Fibroblast of lung (primary cell): Measurements from ENCODE around the gene NUDT13. TPM values are rescaled to one million over a fixed set of nuclear protein-coding genes. Genes with fewer than 3 reads are reported as not detected.
A peak's percentile ranks its signal among the peaks of the same experiment; 100 is the strongest.

Source experiments
- DNase-seq, 2 donors: peaks; one replicate each; pipeline versions ENCODE4 v3.0.0 to v3.0.0-alpha.2; 2010; ENCODE audit warnings: low read depth in 2 of 2
- H2AFZ ChIP-seq: 2 replicates; pipeline ENCODE4 v1.5.1; 2012; ENCODE audit warnings: low read length, control low read depth, inconsistent platforms
- H3K27ac ChIP-seq: 2 replicates; pipeline ENCODE4 v1.5.1; 2011; ENCODE audit warnings: low read length, control low read depth; ENCODE audit not compliant: insufficient read depth
- H3K27me3 ChIP-seq: 2 replicates; pipeline ENCODE4 v1.5.1; 2011; ENCODE audit warnings: mild to moderate bottlenecking, low read length; ENCODE audit not compliant: control insufficient read depth, insufficient read depth
- H3K36me3 ChIP-seq: 2 replicates; pipeline ENCODE4 v1.5.1; 2011; ENCODE audit warnings: low read length; ENCODE audit not compliant: control insufficient read depth, insufficient read depth
- H3K4me1 ChIP-seq: 2 replicates; pipeline ENCODE4 v1.5.1; 2011; ENCODE audit warnings: low read length; ENCODE audit not compliant: control insufficient read depth, insufficient read depth; ENCODE audit errors: extremely low read depth
- H3K4me2 ChIP-seq: 2 replicates; pipeline ENCODE4 v1.5.1; 2011; ENCODE audit warnings: low read length, control low read depth; ENCODE audit not compliant: insufficient read depth; ENCODE audit errors: extremely low read depth
- H3K4me3 ChIP-seq, 4 experiments: fragments of 200-600 bp in 1 of 4; sonication (generic) in 1 of 4; replicated peaks in 1 of 4; 2 replicates each; pipeline ENCODE4 v1.5.1; 2011 to 2016; ENCODE audit warnings: low read length in 4 of 4, low read depth in 3 of 4, mild to moderate bottlenecking in 3 of 4, control low read depth in 2 of 4, inconsistent platforms in 1 of 4, mixed read lengths in 1 of 4; ENCODE audit not compliant: insufficient read depth in 1 of 4; ENCODE audit errors: control extremely low read depth in 1 of 4
- H3K79me2 ChIP-seq: 2 replicates; pipeline ENCODE4 v1.5.1; 2012; ENCODE audit warnings: mild to moderate bottlenecking, low read length, inconsistent platforms; ENCODE audit not compliant: control insufficient read depth, insufficient read depth
- H3K9ac ChIP-seq: 2 replicates; pipeline ENCODE4 v1.5.1; 2011; ENCODE audit warnings: mild to moderate bottlenecking, low read length, control low read depth; ENCODE audit not compliant: insufficient read depth
- H3K9me3 ChIP-seq: 2 replicates; pipeline ENCODE4 v1.5.1; 2012; ENCODE audit warnings: low read depth, low read length; ENCODE audit not compliant: control insufficient read depth, insufficient read depth
- H4K20me1 ChIP-seq: 2 replicates; pipeline ENCODE4 v1.5.1; 2011; ENCODE audit warnings: low read length; ENCODE audit not compliant: control insufficient read depth, insufficient read depth; ENCODE audit errors: extremely low read depth
- CTCF ChIP-seq, 2 donors: IDR thresholded peaks in 1 of 2; conservative IDR thresholded peaks in 1 of 2; 1 replicate in 1 of 2; 2 replicates in 1 of 2; pipeline ENCODE4 v1.5.1; 2011 to 2012; ENCODE audit warnings: low read length in 2 of 2, control low read depth in 1 of 2, inconsistent platforms in 1 of 2, low read depth in 1 of 2, mild to moderate bottlenecking in 1 of 2
- EZH2 ChIP-seq: IDR thresholded peaks from 2 replicates; pipeline ENCODE4 v1.5.1; 2012; ENCODE audit warnings: low read length, control low read depth, mild to moderate bottlenecking; ENCODE audit errors: missing control alignments
- polyA plus RNA-seq, 2 donors: library from polyadenylated mRNA; depleted of rRNA in 1 of 2; stranded (reverse) in 1 of 2; unstranded in 1 of 2; fragments of >200 nt; gene quantifications; 2 replicates each; pipeline ENCODE4 v1.2.1, GENCODE V29; 2011 to 2012; ENCODE audit warnings: missing spikeins in 1 of 2
- total RNA-seq: library from RNA; depleted of rRNA; stranded (reverse); fragments of >200 nt; gene quantifications from 2 replicates; pipeline ENCODE4 v1.2.1, GENCODE V29; 2014

NUDT13 gene
- total and polyA plus RNA-seq, 2 donors (not counting 1 experiment from before 2014, with no cell fraction given): 1.8 to 2.1 TPM

- Histone ChIP-seq H3K9me3 (no peaks in the 10 kb centered on the region), H3K79me2 (peaks cover 73% of the 10 kb centered on the region), H3K4me3 (no peak overlapping the region), H3K27ac (no peak overlapping the region), H4K20me1 (peaks cover under 1% of the 10 kb centered on the region), H3K4me1 (peaks cover 10% of the 10 kb centered on the region), H3K4me2 (peak overlapping the region; percentile 67), H3K9ac (no peak overlapping the region), H2AFZ (no peak overlapping the region), H3K27me3 (no peaks in the 10 kb centered on the region), H3K36me3 (no peaks in the 10 kb centered on the region)
- no peak for TF ChIP-seq EZH2
- TF ChIP-seq CTCF (conservative IDR thresholded peaks at IDR 0.05 in 1 of 2, IDR thresholded peaks at IDR 0.05 in 1 of 2; ENCODE audit: low read depth in 1 of 2, low read length in 2 of 2): no peak
- peak in 1 of 2 donors; percentile 41 for DNase-seq
Measured at GRCh38 chr10:73083221-73083620, 27.0 kb upstream of the NUDT13 start.

GRCh38 chr10:73084209-73084608, 26.0 kb upstream of the NUDT13 start:
- Histone ChIP-seq H3K4me1 (peaks cover 13% of the 10 kb centered on the region), H4K20me1 (no peaks in the 10 kb centered on the region), H3K79me2 (peaks cover 75% of the 10 kb centered on the region), H3K4me3 (no peak overlapping the region), H3K4me2 (no peak overlapping the region), H3K27ac (no peak overlapping the region), H3K9me3 (no peaks in the 10 kb centered on the region), H3K9ac (no peak overlapping the region), H3K36me3 (no peaks in the 10 kb centered on the region), H2AFZ (no peak overlapping the region), H3K27me3 (no peaks in the 10 kb centered on the region)
- no peak for DNase-seq
- TF ChIP-seq CTCF (conservative IDR thresholded peaks at IDR 0.05 in 1 of 2, IDR thresholded peaks at IDR 0.05 in 1 of 2; ENCODE audit: low read depth in 1 of 2, low read length in 2 of 2): no peak
- no peak for TF ChIP-seq EZH2

GRCh38 chr10:73086816-73087215, 23.4 kb upstream of the NUDT13 start:
- Histone ChIP-seq H3K4me2 (no peak overlapping the region), H3K9ac (no peak overlapping the region), H3K36me3 (no peaks in the 10 kb centered on the region), H3K9me3 (no peaks in the 10 kb centered on the region), H4K20me1 (no peaks in the 10 kb centered on the region), H3K4me1 (peaks cover 13% of the 10 kb centered on the region), H3K4me3 (no peak overlapping the region), H2AFZ (no peak overlapping the region), H3K27me3 (no peaks in the 10 kb centered on the region), H3K27ac (no peak overlapping the region), H3K79me2 (peaks cover 78% of the 10 kb centered on the region)
- DNase-seq: no peak
- TF ChIP-seq EZH2: no peak
- TF ChIP-seq CTCF (conservative IDR thresholded peaks at IDR 0.05 in 1 of 2, IDR thresholded peaks at IDR 0.05 in 1 of 2; ENCODE audit: low read depth in 1 of 2, low read length in 2 of 2): no peak
